ENCODE measurements around the gene PPP1R13L.

The PPP1R13L gene

GRCh38 chr19:45406226-45407090, 1.6 kb upstream of the PPP1R13L start, which contains the start of gene POLR1G:
Gene POLR1G (plus strand): TSS chr19:45406644. CDS start chr19:45406697, 53 bp downstream.
- TF ChIP-seq ZFP3 (CRISPR knock-in tag; IDR thresholded peaks at IDR 0.05) (no peak), POU6F1 (CRISPR knock-in tag; IDR thresholded peaks at IDR 0.05; ENCODE audit: borderline replicate concordance, low read depth) (no peak)
- ATAC-seq, result peak; percentile 77

- ATAC-seq, result peak; percentile 78
- no peak for TF ChIP-seq TOX (CRISPR knock-in tag; IDR thresholded peaks at IDR 0.05; ENCODE audit: borderline replicate concordance)
- TF ChIP-seq ZFP3 (CRISPR knock-in tag; IDR thresholded peaks at IDR 0.05), result peak; percentile 4
These were observed 761 bp upstream of the PPP1R13L start for GRCh38 chr19:45405435-45406225.

DNA sequence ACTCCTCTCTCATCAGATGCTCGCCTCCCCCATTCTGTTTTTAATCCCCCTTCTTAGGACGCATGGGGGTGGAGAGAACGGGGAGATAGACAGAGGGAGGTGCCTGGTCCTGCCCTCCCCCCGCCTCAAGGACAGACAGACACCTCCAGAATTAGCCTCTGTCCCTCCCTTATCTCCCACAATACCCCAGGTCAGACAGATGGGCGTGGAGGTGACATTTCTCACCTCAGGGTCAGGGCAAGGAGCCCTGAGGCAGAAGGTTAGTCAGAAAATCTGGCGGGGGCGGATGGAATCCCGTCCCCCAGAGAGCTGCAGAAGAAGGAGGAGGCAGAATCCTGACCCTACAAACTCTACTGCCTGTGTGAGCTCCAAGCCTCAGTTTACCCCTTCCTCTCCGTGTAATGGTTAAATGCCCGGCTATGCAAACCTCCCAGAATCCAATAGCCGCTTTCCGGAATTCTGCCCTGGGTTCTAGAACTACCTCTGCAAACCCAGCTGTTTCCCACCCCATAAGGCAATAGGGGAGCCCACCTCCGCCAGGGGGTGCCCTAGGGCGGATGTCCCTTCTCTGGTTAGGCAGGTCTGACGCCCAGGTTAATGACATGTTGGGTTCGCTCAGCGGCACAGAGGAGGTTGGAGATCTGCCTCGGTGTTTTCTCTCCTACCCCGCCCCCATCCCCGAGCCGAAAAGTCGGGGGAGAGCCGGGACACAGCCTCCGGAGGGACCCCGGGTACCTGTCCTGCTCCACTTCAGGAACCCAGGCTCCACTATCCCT, 900 bp downstream of the PPP1R13L start:
- TF ChIP-seq CREB5 (CRISPR knock-in tag; IDR thresholded peaks at IDR 0.05; ENCODE audit: low read depth) (no peak), ESRRG (CRISPR knock-in tag; IDR thresholded peaks at IDR 0.05) (no peak), POU6F1 (CRISPR knock-in tag; IDR thresholded peaks at IDR 0.05; ENCODE audit: borderline replicate concordance, low read depth) (no peak), ARNTL (CRISPR knock-in tag; IDR thresholded peaks at IDR 0.05; ENCODE audit: borderline replicate concordance, low read depth) (no peak), TOX (CRISPR knock-in tag; IDR thresholded peaks at IDR 0.05; ENCODE audit: borderline replicate concordance) (no peak), ZNF70 (CRISPR knock-in tag; IDR thresholded peaks at IDR 0.05) (no peak), ZFP30 (CRISPR knock-in tag; IDR thresholded peaks at IDR 0.05) (no peak), CSDC2 (CRISPR knock-in tag; IDR thresholded peaks at IDR 0.05) (no peak)
- TF ChIP-seq, protein P1, sequence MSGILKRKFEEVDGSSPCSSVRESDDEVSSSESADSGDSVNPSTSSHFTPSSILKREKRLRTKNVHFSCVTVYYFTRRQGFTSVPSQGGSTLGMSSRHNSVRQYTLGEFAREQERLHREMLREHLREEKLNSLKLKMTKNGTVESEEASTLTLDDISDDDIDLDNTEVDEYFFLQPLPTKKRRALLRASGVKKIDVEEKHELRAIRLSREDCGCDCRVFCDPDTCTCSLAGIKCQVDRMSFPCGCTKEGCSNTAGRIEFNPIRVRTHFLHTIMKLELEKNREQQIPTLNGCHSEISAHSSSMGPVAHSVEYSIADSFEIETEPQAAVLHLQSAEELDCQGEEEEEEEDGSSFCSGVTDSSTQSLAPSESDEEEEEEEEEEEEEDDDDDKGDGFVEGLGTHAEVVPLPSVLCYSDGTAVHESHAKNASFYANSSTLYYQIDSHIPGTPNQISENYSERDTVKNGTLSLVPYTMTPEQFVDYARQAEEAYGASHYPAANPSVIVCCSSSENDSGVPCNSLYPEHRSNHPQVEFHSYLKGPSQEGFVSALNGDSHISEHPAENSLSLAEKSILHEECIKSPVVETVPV (CRISPR knock-in tag; IDR thresholded peaks at IDR 0.05), result no peak
- peak; percentile 8; the same call in 2 of the 3 replicates for ATAC-seq

DNA sequence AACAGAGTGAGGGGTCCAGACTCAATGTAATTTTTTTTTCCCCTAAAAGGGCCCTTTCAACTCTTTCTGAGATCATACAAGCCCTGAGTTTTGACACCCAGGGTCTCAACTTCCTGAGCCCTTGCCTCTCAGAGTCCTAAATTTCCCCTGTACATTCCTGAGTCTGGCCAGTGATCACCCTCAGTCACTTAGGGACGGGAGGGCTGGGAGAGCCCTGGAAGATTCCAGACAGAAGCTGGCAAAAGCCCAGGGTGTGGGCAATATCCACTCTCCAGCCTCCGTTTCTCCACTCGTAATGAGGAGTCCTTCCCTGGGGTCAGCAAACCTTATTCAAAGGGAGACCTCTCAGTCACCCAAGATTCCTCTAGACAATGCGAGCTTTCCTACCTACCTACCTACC, 1.6 kb downstream of the PPP1R13L start:
- no peak for ATAC-seq
- TF ChIP-seq ESRRG (CRISPR knock-in tag; IDR thresholded peaks at IDR 0.05) (no peak), ZNF565 (CRISPR knock-in tag; conservative IDR thresholded peaks at IDR 0.05; ENCODE audit: low read depth) (no peak)

DNA sequence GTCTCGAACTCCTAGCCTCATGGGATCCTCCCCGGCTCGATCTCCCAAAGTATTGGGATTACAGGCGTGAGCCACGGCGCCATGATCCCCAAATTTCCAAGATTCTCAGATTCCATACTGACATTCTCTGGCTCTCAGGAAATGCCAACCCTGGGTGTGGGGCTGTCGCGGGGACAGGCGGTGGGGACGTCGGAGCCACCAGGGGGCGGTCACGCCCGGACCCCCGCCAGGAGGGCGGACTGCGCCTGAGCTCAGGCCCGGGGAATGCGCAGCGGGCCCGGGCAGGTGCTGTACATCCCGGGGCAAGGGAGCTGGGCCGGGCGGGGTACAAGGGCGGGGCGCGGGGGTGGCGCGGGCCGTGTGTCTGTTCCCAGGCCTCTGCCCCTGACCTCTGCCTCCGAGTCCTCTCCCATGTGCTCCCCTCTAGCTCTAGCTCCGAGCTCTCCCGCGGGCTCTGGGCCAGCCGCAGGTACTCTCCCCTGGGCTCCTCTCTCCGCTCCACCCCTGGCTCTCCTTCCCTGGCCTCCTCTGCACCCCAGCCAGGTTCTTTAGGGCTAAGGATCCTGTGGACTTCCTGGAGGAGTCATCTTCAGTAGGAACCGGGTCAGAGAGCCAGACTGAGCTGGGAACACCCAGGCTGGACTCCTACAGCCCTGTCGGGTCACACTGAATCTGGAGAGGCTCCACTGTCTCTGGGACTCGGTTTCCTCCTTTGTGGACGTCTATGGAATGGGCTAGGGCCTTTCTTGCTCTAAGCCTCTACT, 2.4 kb downstream of the PPP1R13L start:
- ATAC-seq, result no peak
- TF ChIP-seq OSR1 (CRISPR knock-in tag; IDR thresholded peaks at IDR 0.05) (no peak), ARNTL (CRISPR knock-in tag; IDR thresholded peaks at IDR 0.05; ENCODE audit: borderline replicate concordance, low read depth) (no peak), ZNF70 (CRISPR knock-in tag; IDR thresholded peaks at IDR 0.05) (no peak), PATZ1 (CRISPR knock-in tag; IDR thresholded peaks at IDR 0.05; ENCODE audit: borderline replicate concordance) (no peak), TSHZ2 (CRISPR knock-in tag; IDR thresholded peaks at IDR 0.05) (no peak), ZNF8 (CRISPR knock-in tag; IDR thresholded peaks at IDR 0.05) (no peak), TOX (CRISPR knock-in tag; IDR thresholded peaks at IDR 0.05; ENCODE audit: borderline replicate concordance) (no peak), CSDC2 (CRISPR knock-in tag; IDR thresholded peaks at IDR 0.05) (no peak), ZFP3 (CRISPR knock-in tag; IDR thresholded peaks at IDR 0.05) (no peak), ZC3H10 (CRISPR knock-in tag; IDR thresholded peaks at IDR 0.05) (no peak), BACH2 (CRISPR knock-in tag; IDR thresholded peaks at IDR 0.05; ENCODE audit: borderline replicate concordance) (no peak)
